Measurements from ENCODE around the gene RAB4B. TPM values are rescaled to one million over a fixed set of nuclear protein-coding genes. Genes with fewer than 3 reads are reported as not detected.
"Not testable (repeated sequence)": the region's sequence is repeated elsewhere in the genome, so short reads cannot be mapped to it uniquely, and the experiment has no call there.

Gene RAB4B
- total and polyA plus RNA-seq, 10 donors: 36.8 to 95.3 (median 58.8) TPM

DNA sequence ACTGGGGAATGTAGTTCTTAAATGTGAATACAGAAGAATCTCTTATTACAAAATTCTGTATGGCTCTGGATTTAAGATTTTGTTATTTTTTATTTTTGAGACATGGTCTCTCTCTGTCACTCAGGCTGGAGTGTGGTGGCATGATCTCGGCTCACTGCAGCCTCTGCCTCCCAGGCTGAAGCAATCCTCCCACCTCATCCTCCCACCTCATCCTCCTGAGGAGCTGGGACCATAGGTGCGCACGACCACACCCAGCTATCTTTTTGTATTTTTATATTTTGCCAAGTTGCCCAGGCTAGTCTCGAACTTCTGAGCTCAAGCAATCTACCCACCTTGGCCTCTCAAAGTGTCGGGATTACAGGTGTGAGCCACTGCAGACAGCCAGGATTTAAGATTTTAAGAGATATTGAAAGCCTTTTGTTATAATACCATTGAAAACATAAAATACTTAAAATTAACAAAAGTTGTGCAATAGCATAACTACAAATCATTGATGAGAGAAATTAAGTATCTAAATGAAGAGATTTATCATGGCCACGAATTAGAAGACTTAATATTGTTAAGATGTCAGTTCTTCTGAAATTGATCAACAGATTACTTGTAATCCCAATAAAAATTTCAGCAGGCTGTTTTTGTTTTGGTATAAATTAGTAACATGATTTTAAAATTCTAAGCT, 58.8 kb downstream of the RAB4B start:
- no peak overlapping the region for H3K4me3 ChIP-seq
- no peaks in the 10 kb centered on the region for H3K27me3 ChIP-seq (replicated peaks in 1 of 7)
- TF ChIP-seq POLR2A (IDR thresholded peaks at IDR 0.05) (no peak), CTCF (IDR thresholded peaks at IDR 0.05 in 8 of 11, conservative IDR thresholded peaks at IDR 0.05 in 3 of 11) (no peak), POLR2AphosphoS5 (IDR thresholded peaks at IDR 0.05) (no peak)
- no peak overlapping the region for H3K27ac ChIP-seq
- H3K4me1 ChIP-seq: peaks cover 0 to 3% (median 0%) of the 10 kb centered on the region in 6 donors
- intact Hi-C loops (cut with DNase I; ENCODE audit: low total_unique reads): no loop called here
- H3K36me3 ChIP-seq: no peaks in the 10 kb centered on the region
- H3K9me3 ChIP-seq: no peaks in the 10 kb centered on the region
- 84 to 91% (median 87%) methylated on average over 6 of the region's 6 CpGs for WGBS, 5 donors
- no peak for DNase-seq

GRCh38 chr19:40838477-40838876, 60.4 kb downstream of the RAB4B start:
- H3K27ac ChIP-seq; H3K9me3 ChIP-seq; DNase-seq; H3K4me1 ChIP-seq; intact Hi-C loops (cut with DNase I; ENCODE audit: low total_unique reads); H3K4me3 ChIP-seq; H3K36me3 ChIP-seq; H3K27me3 ChIP-seq (replicated peaks in 1 of 7): not testable (repeated sequence)
- 60 to 81% (median 69%) methylated on average over 1 of the region's 1 CpG for WGBS, 5 donors

- H3K36me3 ChIP-seq; DNase-seq; H3K27me3 ChIP-seq (replicated peaks in 1 of 7); intact Hi-C loops (cut with DNase I; ENCODE audit: low total_unique reads); H3K4me3 ChIP-seq; H3K27ac ChIP-seq; H3K9me3 ChIP-seq: not testable (repeated sequence)
- peaks cover 0 to 17% (median 7%) of the 10 kb centered on the region in 6 donors for H3K4me1 ChIP-seq
- 84 to 99% (median 94%) methylated on average over 2 to 3 of the region's 3 CpGs for WGBS, 5 donors
Observed at GRCh38 chr19:40842012-40842411, 64.0 kb downstream of the RAB4B start.

DNA sequence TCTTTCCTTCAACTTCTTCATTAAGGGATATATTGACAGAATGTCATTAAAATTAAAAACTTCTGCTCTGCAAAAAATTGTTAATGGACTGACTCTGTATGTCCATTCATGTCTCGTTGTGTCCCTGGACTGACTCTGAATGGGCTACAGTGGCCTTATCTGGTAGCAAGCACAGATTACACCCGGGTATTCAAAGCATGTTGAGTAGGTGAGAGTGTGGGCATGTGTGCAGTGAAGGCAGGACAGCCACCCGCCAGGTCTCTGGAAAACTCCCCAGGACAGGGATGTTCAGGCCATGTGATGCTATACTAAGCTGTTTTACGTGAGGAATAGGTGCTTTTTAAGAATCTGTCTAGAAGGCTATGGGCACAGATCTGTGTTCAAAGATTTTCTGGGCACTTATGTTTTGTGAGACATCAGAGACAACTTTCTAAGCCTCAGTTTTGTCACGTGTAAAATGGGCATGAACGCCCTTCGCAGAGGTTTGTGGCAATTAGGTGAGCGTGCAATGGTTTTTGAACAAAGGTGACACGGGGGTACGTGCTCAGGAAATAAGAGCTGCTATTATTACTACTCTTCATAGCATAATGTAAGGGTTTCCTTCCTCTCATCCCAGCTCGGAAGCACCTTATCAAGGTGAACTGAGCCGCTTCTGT, 65.1 kb downstream of the RAB4B start:
- H3K36me3 ChIP-seq; intact Hi-C loops (cut with DNase I; ENCODE audit: low total_unique reads); DNase-seq; H3K9me3 ChIP-seq; H3K27me3 ChIP-seq (replicated peaks in 1 of 7): not testable (repeated sequence)
- Histone ChIP-seq H3K27ac (peak overlapping the region in 6 of 8 donors; percentile 39 to 78 (median 67)), H3K4me3 (peak overlapping the region in 5 of 8 donors; percentile 9 to 60 (median 27)), H3K4me1 (peaks cover 0 to 17% (median 7%) of the 10 kb centered on the region in 6 donors)
- WGBS, 5 donors: 15 to 26% (median 25%) methylated on average over 8 to 10 of the region's 12 CpGs

DNA sequence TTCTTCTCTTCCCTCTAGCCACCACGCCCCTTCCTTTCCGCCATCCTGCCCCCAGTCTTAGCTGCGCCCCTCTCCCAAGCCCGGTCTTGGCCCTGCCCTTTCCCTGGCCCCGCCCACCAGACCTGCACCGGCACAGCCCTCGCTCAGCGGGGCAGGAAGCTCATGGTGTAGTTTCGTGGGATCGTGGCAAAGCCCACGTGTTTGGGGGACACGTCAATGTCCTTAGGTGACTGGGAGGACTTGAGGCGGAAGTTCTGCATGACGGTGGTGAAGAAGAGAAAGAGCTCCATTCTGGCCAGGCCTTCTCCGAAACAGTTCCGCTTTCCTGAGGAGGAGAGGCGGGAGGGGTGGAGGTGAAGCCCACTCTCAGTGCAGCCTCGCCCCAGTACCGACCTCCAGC, 65.6 kb downstream of the RAB4B start:
- H3K27ac ChIP-seq: peak overlapping the region in 7 of 8 donors; percentile 39 to 78 (median 62)
- 1 to 5% (median 3%) methylated on average over 12 to 16 of the region's 19 CpGs for WGBS, 5 donors
- peak; percentile 87 for DNase-seq
- H3K4me1 ChIP-seq: peaks cover 0 to 22% (median 7%) of the 10 kb centered on the region in 6 donors
- H3K36me3 ChIP-seq; intact Hi-C loops (cut with DNase I; ENCODE audit: low total_unique reads); H3K9me3 ChIP-seq: not testable (repeated sequence)
- H3K4me3 ChIP-seq: peak overlapping the region in 5 of 8 donors; percentile 9 to 60 (median 27)
- TF ChIP-seq POLR2AphosphoS5 (IDR thresholded peaks at IDR 0.05): peak in 2 of 3 donors; percentile 67 to 79
- peaks cover 0 to 12% (median 10%) of the 10 kb centered on the region in 7 donors for H3K27me3 ChIP-seq (replicated peaks in 1 of 7)

Other genes with a start within 250 kb of the RAB4B start
- 100 to 1,000 TPM; 127 to 282 (median 151) TPM for gene SHKBP1, start 201.4 kb upstream of the RAB4B start, total RNA-seq
- 100 to 1,000 TPM; 102 to 164 (median 152) TPM for gene SHKBP1, start 201.4 kb upstream of the RAB4B start, polyA plus RNA-seq
- 100 to 1,000 TPM in 6 of 7 donors, 10 to 100 TPM in 1; 66.0 to 197 (median 186) TPM for gene LTBP4, start 176.9 kb upstream of the RAB4B start, total RNA-seq
- gene LTBP4, start 176.9 kb upstream of the RAB4B start, polyA plus RNA-seq: 100 to 1,000 TPM in 1 of 3 donors, 10 to 100 TPM in 2; 26.5 to 107 (median 34.3) TPM
- gene NUMBL, start 87.6 kb upstream of the RAB4B start, total RNA-seq: 10 to 100 TPM; 12.1 to 27.4 (median 14.8) TPM
- gene NUMBL, start 87.6 kb upstream of the RAB4B start, polyA plus RNA-seq: 10 to 100 TPM in 1 of 3 donors, 1 to 10 TPM in 2; 3.2 to 10.6 (median 3.5) TPM
- 10 to 100 TPM; 23.0 to 40.2 (median 32.6) TPM for gene COQ8B, start 61.4 kb upstream of the RAB4B start, total RNA-seq
- gene COQ8B, start 61.4 kb upstream of the RAB4B start, polyA plus RNA-seq: 10 to 100 TPM; 18.4 to 33.8 (median 21.1) TPM
- 10 to 100 TPM; 11.1 to 39.2 (median 18.0) TPM for gene ITPKC, start 61.1 kb upstream of the RAB4B start, total RNA-seq
- gene ITPKC, start 61.1 kb upstream of the RAB4B start, polyA plus RNA-seq: 10 to 100 TPM in 1 of 3 donors, 1 to 10 TPM in 2; 6.8 to 14.3 (median 8.6) TPM
- gene ACTMAP, start 27.8 kb upstream of the RAB4B start, total RNA-seq: 10 to 100 TPM in 3 of 7 donors, 1 to 10 TPM in 4; 6.0 to 16.2 (median 9.8) TPM
- 1 to 10 TPM; 5.2 to 6.8 (median 5.9) TPM for gene ACTMAP, start 27.8 kb upstream of the RAB4B start, polyA plus RNA-seq
- 10 to 100 TPM; 52.9 to 76.9 (median 64.0) TPM for gene SNRPA, start 27.0 kb upstream of the RAB4B start, total RNA-seq
- 10 to 100 TPM; 62.7 to 69.2 (median 67.4) TPM for gene SNRPA, start 27.0 kb upstream of the RAB4B start, polyA plus RNA-seq
- gene MIA, start 2.7 kb upstream of the RAB4B start, total RNA-seq: 1 to 10 TPM in 1 of 7 donors, not detected in 6; 1.5 TPM
- gene MIA, start 2.7 kb upstream of the RAB4B start, polyA plus RNA-seq: 10 to 100 TPM in 1 of 3 donors, 1 to 10 TPM in 2; 4.5 to 14.2 (median 7.0) TPM
- gene EGLN2, start 20.9 kb downstream of the RAB4B start, total RNA-seq: 100 to 1,000 TPM; 136 to 198 (median 156) TPM
- 100 to 1,000 TPM; 109 to 238 (median 188) TPM for gene EGLN2, start 20.9 kb downstream of the RAB4B start, polyA plus RNA-seq
- under 1 TPM in 1 of 7 donors, not detected in 6; 0.33 TPM for gene CYP2A6, start 72.2 kb downstream of the RAB4B start, total RNA-seq
- gene CYP2A6, start 72.2 kb downstream of the RAB4B start, polyA plus RNA-seq: not detected
- gene CYP2A7, start 104.0 kb downstream of the RAB4B start, total RNA-seq: not detected
- gene CYP2A7, start 104.0 kb downstream of the RAB4B start, polyA plus RNA-seq: not detected
- gene CYP2B6, start 213.0 kb downstream of the RAB4B start, total RNA-seq: not detected
- not detected for gene CYP2B6, start 213.0 kb downstream of the RAB4B start, polyA plus RNA-seq